Mesendoderm (in vitro differentiated cells): ENCODE results near the gene CSTB.

Experiments used
- DNase-seq: peaks from one replicate; pipeline ENCODE4 v3.0.0; 2013
- H2AK5ac ChIP-seq: 2 replicates; pipeline ENCODE4 v1.6.1; 2013; ENCODE audit warnings: low read length, inconsistent platforms
- H2BK120ac ChIP-seq: 2 replicates; pipeline ENCODE4 v1.6.1; 2013; ENCODE audit warnings: low read depth, mild to moderate bottlenecking, low read length, moderate library complexity, mixed read lengths
- H2BK15ac ChIP-seq: replicated peaks from 2 replicates; pipeline ENCODE4 v1.6.1; 2013; ENCODE audit warnings: low read depth, mild to moderate bottlenecking, moderate library complexity
- H2BK5ac ChIP-seq: 2 replicates; pipeline ENCODE4 v1.6.1; 2013; ENCODE audit warnings: low read length, inconsistent platforms
- H3K18ac ChIP-seq: 2 replicates; pipeline ENCODE4 v1.6.1; 2013; ENCODE audit warnings: mild to moderate bottlenecking, low read length, mixed read lengths
- H3K23ac ChIP-seq: one replicate; pipeline ENCODE4 v1.6.1; 2013; ENCODE audit warnings: low read length
- H3K27ac ChIP-seq: 2 replicates; pipeline ENCODE4 v1.5.1; 2013; ENCODE audit warnings: low read depth, mild to moderate bottlenecking, inconsistent platforms, low read length, moderate library complexity
- H3K27me3 ChIP-seq: 2 replicates; pipeline ENCODE4 v1.6.1; 2013; ENCODE audit warnings: low read length, control low read depth, mild to moderate bottlenecking, inconsistent platforms; ENCODE audit not compliant: insufficient read depth, poor library complexity
- H3K36me3 ChIP-seq: 2 replicates; pipeline ENCODE4 v1.6.1; 2013; ENCODE audit warnings: low read length, inconsistent platforms; ENCODE audit not compliant: control insufficient read depth, insufficient read depth
- H3K4ac ChIP-seq: one replicate; pipeline ENCODE4 v1.6.1; 2013; ENCODE audit warnings: low read depth, mild to moderate bottlenecking, low read length, moderate library complexity
- H3K4me1 ChIP-seq: 2 replicates; pipeline ENCODE4 v1.6.1; 2013; ENCODE audit warnings: low read depth, low read length, inconsistent platforms; ENCODE audit not compliant: control insufficient read depth
- H3K4me2 ChIP-seq: 2 replicates; pipeline ENCODE4 v1.6.1; 2013; ENCODE audit warnings: low read length
- H3K4me3 ChIP-seq: 2 replicates; pipeline ENCODE4 v1.5.1; 2013; ENCODE audit warnings: mild to moderate bottlenecking, low read length
- H3K56ac ChIP-seq: one replicate; pipeline ENCODE4 v1.6.1; 2013; ENCODE audit warnings: low read length
- H3K79me1 ChIP-seq: 2 replicates; pipeline ENCODE4 v1.6.1; 2013; ENCODE audit warnings: low read length, inconsistent platforms
- H3K79me2 ChIP-seq: 2 replicates; pipeline ENCODE4 v1.6.1; 2013; ENCODE audit warnings: mild to moderate bottlenecking, low read length; ENCODE audit not compliant: control insufficient read depth, insufficient read depth
- H3K9ac ChIP-seq: 2 replicates; pipeline ENCODE4 v1.6.1; 2013; ENCODE audit warnings: low read length, inconsistent platforms
- H4K5ac ChIP-seq: one replicate; pipeline ENCODE4 v1.6.1; 2013; ENCODE audit warnings: low read length
- H4K8ac ChIP-seq: one replicate; pipeline ENCODE4 v1.6.1; 2013; ENCODE audit warnings: low read depth, mild to moderate bottlenecking, control low read depth, low read length, moderate library complexity
- WGBS: extraction: QIAGEN DNeasy Blood & Tissue Kit; methylation state at CpG from one replicate; pipeline ENCODE4 v1.1.7; 2013; ENCODE audit warnings: low lambda C conversion rate, missing lambda C conversion rate; ENCODE audit not compliant: insufficient coverage; ENCODE audit errors: extremely low coverage; 5-methylcytosine and 5-hydroxymethylcytosine counted together

CSTB gene

DNA sequence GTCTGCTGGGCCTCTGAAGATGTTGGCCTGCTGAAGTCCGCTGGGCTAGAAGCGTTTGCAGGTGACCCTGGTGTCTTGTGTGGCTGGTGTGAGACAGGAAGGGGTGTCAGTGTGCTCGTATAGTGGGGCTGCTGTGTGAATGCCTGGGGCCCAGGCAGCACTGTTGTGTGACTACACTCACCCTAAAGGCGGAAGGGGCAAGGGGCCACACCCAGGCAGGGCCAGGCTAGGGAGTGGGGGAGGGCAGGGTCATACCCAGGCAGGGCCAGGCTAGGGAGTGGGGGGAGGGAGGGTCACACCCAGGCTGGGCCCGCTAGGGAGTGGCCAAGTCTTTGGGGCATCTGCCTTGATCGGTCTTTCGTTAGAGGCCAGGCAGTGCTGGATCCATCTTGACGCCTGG lies 32.2 kb downstream of the CSTB start:
- Histone ChIP-seq H3K4ac (no peak overlapping the region), H2BK5ac (no peak overlapping the region), H3K56ac (no peak overlapping the region), H3K79me1 (no peaks in the 10 kb centered on the region), H4K5ac (no peak overlapping the region), H3K27me3 (no peaks in the 10 kb centered on the region), H3K4me3 (no peak overlapping the region), H3K36me3 (peaks cover 4% of the 10 kb centered on the region), H3K18ac (no peak overlapping the region), H2BK120ac (no peak overlapping the region), H3K23ac (no peak overlapping the region), H4K8ac (no peak overlapping the region), H3K4me1 (no peaks in the 10 kb centered on the region), H3K9ac (no peak overlapping the region), H2AK5ac (no peak overlapping the region), H3K79me2 (no peaks in the 10 kb centered on the region), H3K4me2 (no peak overlapping the region), H2BK15ac (no peak overlapping the region), H3K27ac (no peak overlapping the region)
- WGBS = no CpG with 5 or more reads among the region's 8 CpGs
- no peak for DNase-seq

DNA sequence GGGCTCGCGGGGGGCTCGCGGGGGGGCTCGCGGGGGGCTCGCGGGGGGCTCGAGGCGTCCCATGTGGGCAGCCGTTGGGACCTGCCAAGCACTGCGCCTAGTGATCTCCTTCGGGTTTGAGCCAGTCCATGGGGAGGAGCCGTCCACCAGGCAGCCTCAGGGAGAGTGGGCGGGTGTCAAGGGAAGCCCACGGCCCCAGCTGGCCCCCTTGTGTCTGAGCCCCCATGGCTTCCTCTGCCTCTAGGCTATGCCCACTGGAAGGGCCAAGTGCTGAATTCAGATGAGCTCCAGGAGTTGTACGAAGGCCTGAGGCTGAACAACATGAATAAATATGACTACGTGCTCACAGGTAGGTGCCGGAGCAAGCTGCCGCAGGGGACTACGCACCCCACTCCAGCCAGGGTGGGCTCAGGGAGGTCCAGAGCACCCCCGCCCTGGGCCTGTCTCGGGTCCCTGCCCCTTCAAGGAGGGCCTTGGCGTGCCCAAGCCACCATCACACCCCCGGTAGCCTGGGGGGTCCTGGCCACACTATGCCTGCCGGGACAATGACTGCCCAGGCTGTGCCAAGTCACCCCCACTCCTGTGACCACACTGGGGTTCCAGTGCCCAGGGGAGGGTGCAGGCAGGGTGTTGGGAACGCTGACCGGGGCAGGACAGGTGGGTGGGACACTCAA lies 34.5 kb downstream of the CSTB start:
- Histone ChIP-seq H3K4me2 (no peak overlapping the region), H3K23ac (peak overlapping the region; percentile 17), H3K4ac (no peak overlapping the region), H3K56ac (no peak overlapping the region), H4K8ac (no peak overlapping the region), H3K27ac (no peak overlapping the region), H2BK15ac (no peak overlapping the region), H3K79me1 (no peaks in the 10 kb centered on the region), H3K79me2 (no peaks in the 10 kb centered on the region), H3K18ac (no peak overlapping the region), H3K9ac (no peak overlapping the region), H2AK5ac (no peak overlapping the region), H4K5ac (no peak overlapping the region), H3K36me3 (peaks cover 4% of the 10 kb centered on the region), H3K4me3 (no peak overlapping the region), H3K27me3 (no peaks in the 10 kb centered on the region), H3K4me1 (no peaks in the 10 kb centered on the region), H2BK5ac (no peak overlapping the region), H2BK120ac (no peak overlapping the region)
- no CpG with 5 or more reads among the region's 28 CpGs for WGBS
- peak; percentile 63 for DNase-seq

DNA sequence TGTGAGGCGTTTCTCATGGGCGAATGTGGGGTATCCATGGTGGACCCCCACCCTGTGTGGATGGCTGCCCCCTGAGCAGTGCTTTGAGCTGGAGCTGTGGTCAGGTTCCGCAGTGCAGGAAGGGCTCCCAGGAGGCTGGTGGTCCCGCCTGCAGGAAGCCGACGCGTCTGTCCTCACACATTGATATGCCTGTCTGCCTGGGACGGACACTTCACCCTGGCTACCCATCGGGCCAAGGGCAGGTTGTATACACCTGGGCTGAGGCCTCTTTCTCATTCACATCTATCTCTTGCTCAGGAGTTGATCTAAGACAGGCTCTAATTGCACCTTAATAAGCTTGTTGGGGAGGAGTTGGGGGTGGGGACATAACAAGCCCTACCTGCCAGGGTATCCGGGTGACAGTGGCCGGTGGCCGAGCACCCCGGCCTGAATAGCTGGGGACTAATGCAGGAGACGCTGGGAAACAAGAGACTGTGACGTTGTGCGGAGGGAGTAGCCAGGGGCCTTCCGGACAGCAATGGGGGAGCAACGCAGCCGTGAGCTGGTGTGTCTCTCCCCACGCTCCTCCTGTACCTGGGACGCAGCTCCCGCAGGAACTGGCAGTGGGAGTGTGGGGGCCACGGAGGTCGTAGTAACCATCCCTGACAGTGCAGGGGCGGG lies 35.5 kb downstream of the CSTB start:
- no peak overlapping the region for H4K5ac ChIP-seq
- no CpG with 5 or more reads among the region's 25 CpGs for WGBS
- H2AK5ac ChIP-seq = no peak overlapping the region
- no peak overlapping the region for H3K4me3 ChIP-seq
- no peak overlapping the region for H3K27ac ChIP-seq
- DNase-seq = peak; percentile 93
- no peak overlapping the region for H3K4ac ChIP-seq
- no peak overlapping the region for H2BK15ac ChIP-seq
- no peak overlapping the region for H4K8ac ChIP-seq
- no peaks in the 10 kb centered on the region for H3K79me1 ChIP-seq
- H3K23ac ChIP-seq = no peak overlapping the region
- H3K4me1 ChIP-seq = no peaks in the 10 kb centered on the region
- no peak overlapping the region for H3K4me2 ChIP-seq
- peak overlapping the region; percentile 49 for H3K56ac ChIP-seq
- H3K27me3 ChIP-seq = no peaks in the 10 kb centered on the region
- H3K79me2 ChIP-seq = no peaks in the 10 kb centered on the region
- H2BK5ac ChIP-seq = no peak overlapping the region
- H2BK120ac ChIP-seq = no peak overlapping the region
- no peak overlapping the region for H3K18ac ChIP-seq
- peaks cover 3% of the 10 kb centered on the region for H3K36me3 ChIP-seq
- no peak overlapping the region for H3K9ac ChIP-seq

DNA sequence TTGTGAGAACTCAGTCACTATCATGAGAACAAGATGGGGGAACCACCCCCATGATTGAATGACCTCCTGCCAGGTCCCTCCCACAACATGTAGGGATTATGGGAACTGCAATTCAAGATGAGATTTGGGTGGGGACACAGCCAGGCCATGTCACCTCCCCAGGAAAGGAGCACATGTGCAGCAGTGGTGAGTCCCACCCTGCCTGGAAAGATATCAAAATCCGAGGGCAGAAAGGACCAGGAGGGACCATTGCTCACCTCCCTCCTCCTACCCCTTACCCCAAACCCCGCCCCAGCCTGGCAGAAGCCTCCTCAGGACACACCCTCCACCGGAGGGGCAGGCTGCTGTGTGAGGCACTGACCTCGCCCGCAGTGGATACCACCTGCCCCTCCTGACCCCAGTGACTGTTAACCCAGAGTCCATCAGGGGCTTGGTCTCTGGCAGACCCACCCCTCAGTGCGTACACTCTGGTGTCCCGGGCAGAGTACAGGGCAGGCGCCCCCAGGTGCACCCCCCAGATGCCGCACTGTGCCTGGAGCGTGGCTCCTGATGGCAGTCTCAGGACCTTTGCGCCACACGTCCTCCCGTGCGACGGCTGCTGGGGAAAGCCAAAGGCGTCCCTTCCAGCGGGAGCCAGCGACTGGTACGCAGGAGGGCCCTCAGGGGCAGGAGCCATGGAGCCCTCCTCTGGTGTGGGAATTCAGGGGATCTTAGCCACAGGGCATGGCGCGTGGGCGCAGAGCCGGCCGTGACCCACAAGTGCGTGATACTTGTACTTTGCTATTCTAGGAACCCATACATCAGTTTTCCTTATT lies 36.3 kb downstream of the CSTB start:
- no peak overlapping the region for H3K4me3 ChIP-seq
- H3K18ac ChIP-seq = no peak overlapping the region
- H4K8ac ChIP-seq = no peak overlapping the region
- no peak overlapping the region for H2BK120ac ChIP-seq
- no peaks in the 10 kb centered on the region for H3K79me1 ChIP-seq
- no peaks in the 10 kb centered on the region for H3K4me1 ChIP-seq
- H3K79me2 ChIP-seq = no peaks in the 10 kb centered on the region
- peaks cover 3% of the 10 kb centered on the region for H3K36me3 ChIP-seq
- no peak for DNase-seq
- peak overlapping the region; percentile 49 for H3K56ac ChIP-seq
- H3K27me3 ChIP-seq = no peaks in the 10 kb centered on the region
- H2BK15ac ChIP-seq = no peak overlapping the region
- H3K4me2 ChIP-seq = no peak overlapping the region
- H3K4ac ChIP-seq = no peak overlapping the region
- H2BK5ac ChIP-seq = no peak overlapping the region
- H4K5ac ChIP-seq = no peak overlapping the region
- no peak overlapping the region for H2AK5ac ChIP-seq
- H3K23ac ChIP-seq = no peak overlapping the region
- no peak overlapping the region for H3K27ac ChIP-seq
- no peak overlapping the region for H3K9ac ChIP-seq
- no CpG with 5 or more reads among the region's 25 CpGs for WGBS

DNA sequence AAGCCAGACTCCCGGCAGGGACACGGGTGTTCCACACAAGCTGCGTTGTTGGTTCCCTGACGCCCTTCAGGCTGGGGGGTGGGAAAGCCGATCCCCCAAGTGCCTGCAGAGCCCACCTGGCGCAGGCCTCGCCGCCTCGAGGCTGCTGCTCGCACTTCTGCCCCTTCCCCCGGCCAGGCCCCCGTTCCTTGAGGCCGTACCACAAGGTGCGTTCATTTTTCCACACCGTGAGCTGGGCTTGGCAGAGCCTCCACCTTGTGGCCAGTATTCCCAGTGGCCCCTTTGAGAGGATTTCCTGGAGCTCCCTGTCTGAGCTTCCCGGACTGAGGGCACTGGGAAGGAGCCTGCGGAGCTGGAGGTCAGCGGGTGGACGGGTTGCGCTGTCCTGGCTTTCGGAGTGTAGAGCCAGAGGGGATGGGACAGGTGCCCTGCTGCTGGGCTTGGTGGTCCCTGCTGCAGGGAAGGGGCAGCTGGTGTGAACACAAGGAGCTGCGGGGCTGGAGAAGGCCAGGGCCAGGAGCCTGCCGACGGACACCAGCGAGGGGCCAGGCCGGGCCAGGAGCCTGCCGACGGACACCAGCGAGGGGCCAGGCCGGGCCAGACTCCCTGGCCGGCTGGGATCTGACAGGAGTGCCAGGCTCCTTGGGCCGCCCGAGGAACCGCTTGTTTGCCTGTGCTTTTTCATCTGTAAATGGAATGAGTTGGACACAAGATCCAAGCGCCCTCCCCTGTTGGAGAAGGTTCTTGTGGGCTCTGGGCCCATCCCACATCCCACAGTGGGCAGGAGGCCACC lies 38.8 kb downstream of the CSTB start:
- Histone ChIP-seq H3K56ac (no peak overlapping the region), H2BK15ac (no peak overlapping the region), H4K5ac (no peak overlapping the region), H3K18ac (no peak overlapping the region), H2AK5ac (no peak overlapping the region), H3K79me1 (peaks cover 2% of the 10 kb centered on the region), H4K8ac (no peak overlapping the region), H3K27ac (no peak overlapping the region), H3K23ac (no peak overlapping the region), H3K4me2 (no peak overlapping the region), H3K4me1 (no peaks in the 10 kb centered on the region), H3K27me3 (no peaks in the 10 kb centered on the region), H2BK5ac (no peak overlapping the region), H3K36me3 (no peaks in the 10 kb centered on the region), H2BK120ac (no peak overlapping the region), H3K4ac (no peak overlapping the region), H3K4me3 (no peak overlapping the region), H3K79me2 (no peaks in the 10 kb centered on the region), H3K9ac (no peak overlapping the region)
- DNase-seq = no peak
- WGBS = no CpG with 5 or more reads among the region's 35 CpGs
